CD4-positive, alpha-beta T cell treated with Interleukin-15 for 4 hours (primary cell): ENCODE results near the gene FAM13A.
"Not testable (repeated sequence)": the region's sequence is repeated elsewhere in the genome, so short reads cannot be mapped to it uniquely, and the experiment has no call there.

ENCODE experiments used
- DNase-seq: peaks from one replicate; pipeline ENCODE4 v3.0.0-alpha.2; 2020; ENCODE audit warnings: low spot score

The FAM13A gene

GRCh38 chr4:89042055-89042454, 14.9 kb downstream of the FAM13A start:
- no peak for DNase-seq

GRCh38 chr4:89039730-89040338, 17.2 kb downstream of the FAM13A start:
- DNase-seq: no peak

- DNase-seq: no peak
Measured at GRCh38 chr4:89036535-89036934, 20.4 kb downstream of the FAM13A start.

GRCh38 chr4:89031272-89031671, 25.7 kb downstream of the FAM13A start:
- DNase-seq: no peak

GRCh38 chr4:89029591-89029990, 27.4 kb downstream of the FAM13A start:
- DNase-seq: peak; percentile 28

- peak; percentile 5 for DNase-seq
Measured at GRCh38 chr4:89026542-89026941, 30.4 kb downstream of the FAM13A start.

- DNase-seq: peak; percentile 74
Measured at GRCh38 chr4:89024051-89024675, 32.8 kb downstream of the FAM13A start.

- DNase-seq: no peak
Measured at GRCh38 chr4:89023140-89023539, 33.8 kb downstream of the FAM13A start.

- no peak for DNase-seq
Measured at GRCh38 chr4:89022426-89023128, 34.4 kb downstream of the FAM13A start.

- no peak for DNase-seq
Measured at GRCh38 chr4:89021684-89022083, 35.3 kb downstream of the FAM13A start.

GRCh38 chr4:89021062-89021461, 35.9 kb downstream of the FAM13A start:
- DNase-seq: no peak

- not testable (repeated sequence) for DNase-seq
Measured at GRCh38 chr4:89014897-89015296, 42.1 kb downstream of the FAM13A start.

GRCh38 chr4:89009761-89010369, 47.1 kb downstream of the FAM13A start:
- no peak for DNase-seq

GRCh38 chr4:89009115-89009514, 47.9 kb downstream of the FAM13A start:
- DNase-seq: no peak

- DNase-seq: no peak
Measured at GRCh38 chr4:89008166-89008565, 48.8 kb downstream of the FAM13A start.

GRCh38 chr4:89007338-89007939, 49.5 kb downstream of the FAM13A start:
- DNase-seq: no peak

GRCh38 chr4:89006307-89006706, 50.7 kb downstream of the FAM13A start:
- DNase-seq: no peak

- DNase-seq: not testable (repeated sequence)
Measured at GRCh38 chr4:89005066-89005465, 51.9 kb downstream of the FAM13A start.

GRCh38 chr4:89001647-89002445, 55.1 kb downstream of the FAM13A start:
- DNase-seq: no peak

GRCh38 chr4:89000844-89001360, 56.1 kb downstream of the FAM13A start:
- no peak for DNase-seq

- no peak for DNase-seq
Measured at GRCh38 chr4:89000382-89000781, 56.6 kb downstream of the FAM13A start.
